GM12878 (cell line): ENCODE results near the gene SHH. TPM values are rescaled to one million over a fixed set of nuclear protein-coding genes. Genes with fewer than 3 reads are reported as not detected.

Source experiments
- ATAC-seq: fragments of 200-7000 bp; cut with Tn5 transposase; 3 replicates; pipeline ENCODE4 v1.9.1; 2020; ENCODE audit warnings: mild to moderate bottlenecking, moderate library complexity
- BruUV-seq: library from RNA; stranded (reverse); fragments of 400-500 nt; replicated peaks from 2 replicates; lab custom pipeline; 2021; lab: Mats Ljungman, UMichigan
- CTCF ChIA-PET: fragments of 300-600 bp; sonication (Branson Sonifier 250); formaldehyde crosslinking; extraction: SDS; loops from one replicate; lab custom pipeline; 2021; ENCODE audit warnings: inconsistent platforms; lab: Yijun Ruan, JAX
- POLR2A ChIA-PET: fragments of 350-600 bp; formaldehyde crosslinking; extraction: SDS; loops from one replicate; lab custom pipeline; 2021; ENCODE audit warnings: inconsistent platforms; lab: Charles Lee
- RAD21 ChIA-PET: fragments of 300-600 bp; sonication (Branson Sonifier 250); formaldehyde crosslinking; loops from one replicate; lab custom pipeline; 2023; ENCODE audit warnings: antibody characterized with exemption; ENCODE audit not compliant: unreplicated experiment; lab: Charles Lee
- SMC1A ChIA-PET: fragments of 300-600 bp; sonication (Branson Sonifier 250); formaldehyde crosslinking; loops from one replicate; lab custom pipeline; 2023; ENCODE audit not compliant: unreplicated experiment, uncharacterized antibody; lab: Charles Lee
- DNase-seq: peaks from one replicate; pipeline ENCODE4 v3.0.0-alpha.2; 2011; ENCODE audit warnings: low read depth, low spot score
- FAIRE-seq: peaks from 3 replicates; lab custom pipeline; 2011; peaks lifted over from hg19 to GRCh38; lab: Jason Lieb, UNC
- H2AFZ ChIP-seq: 2 replicates; pipeline ENCODE4 v1.6.0; 2011; ENCODE audit warnings: low read depth, low read length, control low read depth; ENCODE audit not compliant: control insufficient read depth
- H3K27ac ChIP-seq: 2 replicates; pipeline ENCODE4 v1.5.1; 2011; ENCODE audit warnings: control low read depth; ENCODE audit not compliant: control insufficient read depth, insufficient read depth
- H3K27me3 ChIP-seq, 2 experiments: replicated peaks in 1 of 2; 2 replicates each; pipeline versions ENCODE4 v1.6.0 to v1.6.1; 2011; ENCODE audit warnings: low read length in 1 of 2; ENCODE audit not compliant: control insufficient read depth in 2 of 2, insufficient read depth in 2 of 2
- H3K36me3 ChIP-seq, 2 experiments: 2 replicates each; pipeline ENCODE4 v1.5.1; 2011; ENCODE audit warnings: low read length in 1 of 2; ENCODE audit not compliant: control insufficient read depth in 2 of 2, insufficient read depth in 2 of 2
- H3K4me1 ChIP-seq: 2 replicates; pipeline ENCODE4 v1.6.1; 2011; ENCODE audit warnings: mild to moderate bottlenecking, low read length, moderate library complexity, mixed read lengths; ENCODE audit not compliant: control insufficient read depth, insufficient read depth
- H3K4me2 ChIP-seq: 2 replicates; pipeline ENCODE4 v1.6.0; 2011; ENCODE audit warnings: control low read depth; ENCODE audit not compliant: control insufficient read depth, insufficient read depth
- H3K4me3 ChIP-seq: fragments of 200-600 bp; sonication (generic); 2 replicates; pipeline ENCODE4 v1.5.1; 2016
- H3K79me2 ChIP-seq: 2 replicates; pipeline ENCODE4 v1.6.0; 2011; ENCODE audit warnings: low read length; ENCODE audit not compliant: control insufficient read depth, insufficient read depth
- H3K9ac ChIP-seq: 2 replicates; pipeline ENCODE4 v1.8.0; 2011; ENCODE audit warnings: low read length, control low read depth, mixed read lengths; ENCODE audit not compliant: control insufficient read depth, insufficient read depth
- H3K9me3 ChIP-seq: replicated peaks from 3 replicates; pipeline ENCODE4 v1.5.1; 2011; ENCODE audit warnings: mild to moderate bottlenecking, low read length; ENCODE audit not compliant: control insufficient read depth, insufficient read depth
- H4K20me1 ChIP-seq: 2 replicates; pipeline ENCODE4 v1.6.0; 2011; ENCODE audit not compliant: control insufficient read depth, insufficient read depth
- ASH2L ChIP-seq: fragments of 300-600, 200-600 bp; sonication (generic); IDR thresholded peaks from 2 replicates; pipeline ENCODE4 v1.6.1; 2017; ENCODE audit warnings: low read depth, mild to moderate bottlenecking, borderline replicate concordance
- BMI1 ChIP-seq: fragments of 450-650 bp; IDR thresholded peaks from 2 replicates; pipeline ENCODE4 v1.6.1; 2016; ENCODE audit warnings: mild to moderate bottlenecking, moderate library complexity, borderline replicate concordance
- PKNOX1 ChIP-seq: fragments of 450-650 bp; IDR thresholded peaks from 2 replicates; pipeline ENCODE4 v1.6.1; 2016; ENCODE audit warnings: mild to moderate bottlenecking
- POLR2A ChIP-seq: IDR thresholded peaks from 2 replicates; pipeline ENCODE4 v1.6.1; 2011; ENCODE audit warnings: low read depth, mild to moderate bottlenecking, low read length
- POLR2AphosphoS2 ChIP-seq: IDR thresholded peaks from 2 replicates; pipeline ENCODE4 v1.6.1; 2011; ENCODE audit warnings: low read depth, mild to moderate bottlenecking, low read length, improper control_type of control experiment, moderate library complexity
- TAF1 ChIP-seq: IDR thresholded peaks from 2 replicates; pipeline ENCODE4 v1.6.1; 2011; ENCODE audit warnings: mild to moderate bottlenecking, low read depth, low read length, borderline replicate concordance
- USF2 ChIP-seq: IDR thresholded peaks from 2 replicates; pipeline ENCODE4 v1.6.1; 2011; ENCODE audit warnings: low read depth, low read length, improper control_type of control experiment, borderline replicate concordance
- ZBTB11 ChIP-seq: fragments of 450-650 bp; formaldehyde crosslinking; IDR thresholded peaks from 2 replicates; pipeline ENCODE4 v1.5.0; 2022; ENCODE audit warnings: mild to moderate bottlenecking, missing genetic modification characterization
- WGBS: methylation state at CpG from one replicate; pipeline ENCODE4 v1.1.6; 2016; ENCODE audit warnings: low lambda C conversion rate; ENCODE audit not compliant: insufficient replicate concordance, insufficient coverage; ENCODE audit errors: missing lambda C conversion rate; 5-methylcytosine and 5-hydroxymethylcytosine counted together
- in situ Hi-C: fragments of 300-500 bp; cut with MboI; formaldehyde crosslinking; loops from 9 replicates; pipeline ENCODE4 v1.14.3; 2018; ENCODE audit warnings: mixed read lengths
- intact Hi-C: fragments of 100-400 bp; cut with micrococcal nuclease; formaldehyde crosslinking; loops from one replicate; pipeline ENCODE4 v1.14.2; 2022; ENCODE audit not compliant: unreplicated experiment
- polyA plus RNA-seq, 11 experiments: library from polyadenylated mRNA; depleted of rRNA in 4 of 11; unstranded in 6 of 11; stranded (reverse) in 5 of 11; fragments of >200 nt; fragmentation: Nextera tagmentation in 4 of 11; fragmentation: Illumina TruSeq in 1 of 11; extraction: Ambion mirVana in 4 of 11; extraction: Trizol in 1 of 11; gene quantifications; 1 replicate in 1 of 11; 2 replicates in 10 of 11; pipeline versions ENCODE4 v1.2.1 to v1.2.3, GENCODE V29; 2011 to 2016; ENCODE audit warnings: inconsistent platforms in 2 of 11, missing spikeins in 2 of 11, low read depth in 1 of 11
- total RNA-seq, 4 experiments: library from RNA; depleted of rRNA in 3 of 4; stranded (reverse); fragments of >200 nt in 3 of 4; fragmentation: Illumina TruSeq in 1 of 4; extraction: Trizol in 1 of 4; gene quantifications; 2 replicates each; pipeline versions ENCODE4 v1.2.1 to v1.2.3, GENCODE V29; 2013 to 2021

The SHH gene
- total and polyA plus RNA-seq, 10 of the 15 experiments (the other 5 are each of a cell fraction or from before 2014, with no cell fraction given): not detected

DNA sequence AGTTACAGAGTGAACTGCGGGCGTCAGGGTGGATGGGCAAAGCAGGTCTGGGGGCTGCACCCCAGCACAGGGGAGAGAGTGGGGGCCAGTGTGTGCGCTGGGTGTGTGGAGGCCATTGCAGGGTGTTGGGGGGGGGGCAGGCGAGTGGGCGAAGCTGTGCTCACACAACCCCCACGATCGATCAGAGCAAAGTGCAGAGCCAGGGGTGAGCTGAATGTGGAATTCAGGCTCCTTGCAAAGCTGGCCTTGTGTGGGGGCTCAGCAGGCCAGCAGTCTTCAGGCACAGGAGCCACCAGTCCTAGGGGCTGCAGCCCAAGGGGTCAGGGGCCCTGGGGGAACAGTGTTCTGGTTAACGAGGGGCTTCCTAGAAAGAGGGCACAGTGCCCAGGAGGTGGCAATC lies 862 bp upstream of the SHH start:
- in situ Hi-C loops: loop anchor here (25.0 kb wide), 1 partner anchor 1449 kb away; no protein-coding TSS in a partner anchor
- POLR2A ChIA-PET: interaction anchor here (0.7 kb wide), 1 partner anchor 1576 kb away, joined by 5 read pairs; no protein-coding TSS in a partner anchor

More for the DNA sequence above, 862 bp upstream of the SHH start:
- Histone ChIP-seq H2AFZ (no peak overlapping the region), H3K9ac (no peak overlapping the region), H3K4me3 (no peak overlapping the region), H3K9me3 (no peaks in the 10 kb centered on the region; the same call in 2 of the 3 replicates), H3K27ac (no peak overlapping the region), H4K20me1 (no peaks in the 10 kb centered on the region), H3K27me3 (peaks cover 8 to 11% of the 10 kb centered on the region in 2 experiments), H3K79me2 (no peaks in the 10 kb centered on the region), H3K4me1 (no peaks in the 10 kb centered on the region), H3K4me2 (no peak overlapping the region), H3K36me3 (no peaks in the 10 kb centered on the region)
- RAD21 ChIA-PET: no interaction called here
- WGBS: 4% methylated on average over 4 of the region's 8 CpGs
- TF ChIP-seq POLR2AphosphoS2 (no peak), USF2 (no peak), ASH2L (no peak), TAF1 (no peak), POLR2A (no peak), BMI1 (no peak), PKNOX1 (no peak), ZBTB11 (CRISPR knock-in tag) (no peak)
- SMC1A ChIA-PET: interaction anchor here (0.6 kb wide), 1 partner anchor 500 kb away, joined by 3 read pairs; no protein-coding TSS in a partner anchor
- no TSS peak for BruUV-seq
- no peak for DNase-seq
- no peak for ATAC-seq
- CTCF ChIA-PET: interaction anchor here (0.8 to 0.9 kb wide), 2 partner anchors 660 to 1007 kb away, joined by 3 to 4 read pairs; no protein-coding TSS in a partner anchor
- intact Hi-C loops: loop anchor here (10.0 kb wide), 2 partner anchors 342 to 832 kb away; partner anchors contain the start of gene RNF32
- FAIRE-seq: no peak
